Lower lobe of right lung (tissue), 2 donors: ENCODE results near the gene ANGPTL4. TPM values are rescaled to one million over a fixed set of nuclear protein-coding genes. Genes with fewer than 3 reads are reported as not detected.

ENCODE experiments used
- ATAC-seq, 2 donors: fragments of 200-7000 bp; cut with Tn5 transposase; one replicate each; pipeline ENCODE4 v1.9.1; 2020 to 2022; ENCODE audit warnings: mild to moderate bottlenecking in 2 of 2, moderate library complexity in 2 of 2
- DNase-seq: peaks from one replicate; pipeline ENCODE4 v3.0.0-alpha.2; 2020
- H3K27ac ChIP-seq: fragments of 200-600 bp; one replicate; pipeline ENCODE4 v1.8.0; 2022
- H3K27me3 ChIP-seq: fragments of 200-600 bp; one replicate; pipeline ENCODE4 v1.8.0; 2022; ENCODE audit warnings: low read depth
- H3K36me3 ChIP-seq: fragments of 200-600 bp; one replicate; pipeline ENCODE4 v1.8.0; 2022; ENCODE audit warnings: mild to moderate bottlenecking
- H3K4me1 ChIP-seq: fragments of 200-600 bp; one replicate; pipeline ENCODE4 v1.8.0; 2022
- H3K4me3 ChIP-seq: fragments of 200-600 bp; one replicate; pipeline ENCODE4 v1.8.0; 2022; ENCODE audit warnings: mild to moderate bottlenecking
- H3K9me3 ChIP-seq: fragments of 200-600 bp; one replicate; pipeline ENCODE4 v1.8.0; 2022
- CTCF ChIP-seq: fragments of 200-600 bp; IDR thresholded peaks from one replicate; pipeline ENCODE4 v1.8.0; 2022; ENCODE audit warnings: antibody characterized with exemption, mild to moderate bottlenecking
- intact Hi-C: fragments of 100-400 bp; cut with DNase I; formaldehyde crosslinking; loops from one replicate; pipeline ENCODE4 v1.11.0; 2022
- total RNA-seq: library from RNA; stranded (reverse); fragmentation: NEBNext Ultra II Directional; extraction: Animal tissue kit (Norgen Biotek cat#: 25700); gene quantifications from one replicate; pipeline ENCODE4 v1.2.1, GENCODE V29; 2021
- donor health status: DM: no; HTN: yes; CAD: no; lungs with severe emphysema.

Gene ANGPTL4
- total RNA-seq, 1 donor from 2014 or later, result 11.0 TPM

- Histone ChIP-seq H3K4me3 (no peak overlapping the region), H3K27ac (no peak overlapping the region), H3K4me1 (peaks cover 23% of the 10 kb centered on the region), H3K9me3 (no peaks in the 10 kb centered on the region), H3K36me3 (peaks cover 32% of the 10 kb centered on the region), H3K27me3 (peaks cover 30% of the 10 kb centered on the region)
- DNase-seq (no peak), ATAC-seq (no peak)
- intact Hi-C loops, result no loop called here
- no peak for TF ChIP-seq CTCF
Measured at GRCh38 chr19:8333767-8334457, 30.0 kb upstream of the ANGPTL4 start.

- intact Hi-C loops, result no loop called here
- DNase-seq, result peak; percentile 73
- Histone ChIP-seq H3K36me3 (peaks cover 29% of the 10 kb centered on the region), H3K27ac (no peak overlapping the region), H3K4me1 (peaks cover 30% of the 10 kb centered on the region), H3K4me3 (peak overlapping the region; percentile 37), H3K27me3 (peaks cover 30% of the 10 kb centered on the region), H3K9me3 (no peaks in the 10 kb centered on the region)
- ATAC-seq, result peak; percentile 81 to 84
- TF ChIP-seq CTCF, result no peak
Measured at GRCh38 chr19:8334458-8335342, 29.3 kb upstream of the ANGPTL4 start.

- Histone ChIP-seq H3K27ac (no peak overlapping the region), H3K27me3 (peaks cover 30% of the 10 kb centered on the region), H3K9me3 (no peaks in the 10 kb centered on the region), H3K4me1 (peaks cover 38% of the 10 kb centered on the region), H3K4me3 (peak overlapping the region; percentile 37), H3K36me3 (peaks cover 24% of the 10 kb centered on the region)
- intact Hi-C loops, result no loop called here
- no peak for DNase-seq
- TF ChIP-seq CTCF, result no peak
- ATAC-seq, result peak in 1 of 2 donors; percentile 50
Measured at GRCh38 chr19:8335343-8336071, 28.4 kb upstream of the ANGPTL4 start.

- no peak for TF ChIP-seq CTCF
- Histone ChIP-seq H3K27ac (no peak overlapping the region), H3K9me3 (no peaks in the 10 kb centered on the region), H3K27me3 (peaks cover 30% of the 10 kb centered on the region), H3K36me3 (peaks cover 23% of the 10 kb centered on the region), H3K4me3 (peak overlapping the region; percentile 37), H3K4me1 (peaks cover 41% of the 10 kb centered on the region)
- ATAC-seq (no peak), DNase-seq (no peak)
- intact Hi-C loops, result no loop called here
Measured at GRCh38 chr19:8336072-8336569, 27.8 kb upstream of the ANGPTL4 start.

GRCh38 chr19:8336660-8337059, 27.3 kb upstream of the ANGPTL4 start:
- intact Hi-C loops, result no loop called here
- Histone ChIP-seq H3K4me3 (no peak overlapping the region), H3K36me3 (peaks cover 18% of the 10 kb centered on the region), H3K4me1 (peaks cover 45% of the 10 kb centered on the region), H3K9me3 (no peaks in the 10 kb centered on the region), H3K27me3 (peaks cover 30% of the 10 kb centered on the region), H3K27ac (no peak overlapping the region)
- no peak for ATAC-seq
- DNase-seq, result no peak
- TF ChIP-seq CTCF, result no peak
